K562 (cell line): ENCODE results near the gene METRN. TPM values are rescaled to one million over a fixed set of nuclear protein-coding genes. Genes with fewer than 3 reads are reported as not detected.

Experiments used
- ATAC-seq: fragments of 200-7000 bp; cut with Tn5 transposase; 3 replicates; pipeline ENCODE4 v1.9.1; 2020; ENCODE audit warnings: moderate library complexity
- BruUV-seq: library from RNA; stranded (reverse); fragments of 400-500 nt; replicated peaks from 2 replicates; lab custom pipeline; 2021; lab: Mats Ljungman, UMichigan
- CTCF ChIA-PET: fragments of 300-600 bp; formaldehyde crosslinking; extraction: SDS; loops from one replicate; lab custom pipeline; 2021; ENCODE audit warnings: low intra/inter-chr PET ratio; lab: Yijun Ruan, JAX
- POLR2A ChIA-PET: fragments of 300-600, 350-650 bp; sonication (Branson Sonifier 250); formaldehyde crosslinking; extraction: SDS; loops from one replicate; lab custom pipeline; 2021; ENCODE audit warnings: antibody characterized with exemption, inconsistent platforms; lab: Yijun Ruan, JAX
- DNase-seq, 4 experiments: peaks; one replicate each; pipeline versions ENCODE4 v3.0.0 to v3.0.0-alpha.2; 2011 to 2018; ENCODE audit warnings: low spot score in 3 of 4, mixed read lengths in 3 of 4; ENCODE audit errors: extremely low read depth in 1 of 4
- FAIRE-seq: peaks from 2 replicates; lab custom pipeline; 2011; peaks lifted over from hg19 to GRCh38; lab: Jason Lieb, UNC
- H2AFZ ChIP-seq: 2 replicates; pipeline ENCODE4 v1.6.0; 2011; ENCODE audit warnings: low read depth, low read length, control low read depth, inconsistent platforms
- H3K27ac ChIP-seq: fragments of 200-600 bp; 3 replicates; pipeline ENCODE4 v1.8.0; 2011; ENCODE audit warnings: low read depth, mild to moderate bottlenecking, control low read depth, inconsistent platforms, low read length, moderate library complexity, mixed read lengths; ENCODE audit errors: extremely low read depth
- H3K27me3 ChIP-seq, 2 experiments: fragments of 300-600 bp in 1 of 2; 2 replicates in 1 of 2; 3 replicates in 1 of 2; pipeline versions ENCODE4 v1.6.0 to v1.8.0; 2011; ENCODE audit warnings: inconsistent platforms in 2 of 2, low read length in 2 of 2, mild to moderate bottlenecking in 1 of 2, mixed read lengths in 1 of 2, moderate library complexity in 1 of 2; ENCODE audit not compliant: control insufficient read depth in 2 of 2, insufficient read depth in 2 of 2
- H3K36me3 ChIP-seq: fragments of 300-600 bp; 3 replicates; pipeline ENCODE4 v1.8.0; 2011; ENCODE audit warnings: mild to moderate bottlenecking, low read length, inconsistent platforms; ENCODE audit not compliant: control insufficient read depth, insufficient read depth
- H3K4me1 ChIP-seq, 2 experiments: fragments of 200-600 bp in 1 of 2; replicated peaks in 1 of 2; 2 replicates in 1 of 2; 3 replicates in 1 of 2; pipeline versions ENCODE4 v1.5.1 to v1.8.0; 2011; ENCODE audit warnings: inconsistent platforms in 2 of 2, low read length in 2 of 2, mild to moderate bottlenecking in 1 of 2, mixed read lengths in 1 of 2, moderate library complexity in 1 of 2; ENCODE audit not compliant: control insufficient read depth in 2 of 2, insufficient read depth in 2 of 2
- H3K4me2 ChIP-seq: 2 replicates; pipeline ENCODE4 v1.6.1; 2011; ENCODE audit warnings: low read length, control low read depth, inconsistent platforms, mixed read lengths; ENCODE audit not compliant: insufficient read depth
- H3K4me3 ChIP-seq: fragments of 200-600 bp; sonication (generic), shearing (Covaris generic); 2 replicates; pipeline ENCODE4 v1.5.1; 2016; ENCODE audit warnings: control low read depth, inconsistent platforms
- H3K79me2 ChIP-seq: fragments of 200-600 bp; 3 replicates; pipeline ENCODE4 v1.8.0; 2011; ENCODE audit warnings: low read length, inconsistent platforms; ENCODE audit not compliant: control insufficient read depth, insufficient read depth
- H3K9ac ChIP-seq, 2 experiments: 2 replicates each; pipeline versions ENCODE4 v1.6.0 to v1.6.1; 2011; ENCODE audit warnings: low read depth in 2 of 2, low read length in 2 of 2, control low read depth in 1 of 2, inconsistent platforms in 1 of 2, mild to moderate bottlenecking in 1 of 2, mixed read lengths in 1 of 2; ENCODE audit not compliant: insufficient read depth in 1 of 2
- H3K9me1 ChIP-seq: one replicate; pipeline ENCODE4 v1.6.0; 2011; ENCODE audit warnings: inconsistent platforms, mild to moderate bottlenecking, low read length, moderate library complexity; ENCODE audit not compliant: control insufficient read depth, insufficient read depth
- H3K9me3 ChIP-seq: replicated peaks from 2 replicates; pipeline ENCODE4 v1.5.1; 2011; ENCODE audit warnings: low read depth, low read length, inconsistent platforms; ENCODE audit not compliant: control insufficient read depth, insufficient read depth
- H4K20me1 ChIP-seq: replicated peaks from 2 replicates; pipeline ENCODE4 v1.6.1; 2011; ENCODE audit warnings: low read length, inconsistent platforms, mixed read lengths; ENCODE audit not compliant: control insufficient read depth, insufficient read depth
- CTCF ChIP-seq, 3 experiments: IDR thresholded peaks in 2 of 3; conservative IDR thresholded peaks in 1 of 3; 2 replicates each; pipeline ENCODE4 v1.5.1; 2011 to 2012; ENCODE audit warnings: low read length in 3 of 3, mild to moderate bottlenecking in 3 of 3, control low read depth in 2 of 3, improper control_type of control experiment in 1 of 3, inconsistent platforms in 1 of 3, low read depth in 1 of 3, mixed read lengths in 1 of 3, moderate library complexity in 1 of 3; ENCODE audit not compliant: insufficient read depth in 2 of 3
- MAZ ChIP-seq, 2 experiments: fragments of 450-650 bp in 1 of 2; sonication (generic) in 1 of 2; formaldehyde crosslinking; IDR thresholded peaks in 1 of 2; conservative IDR thresholded peaks in 1 of 2; 2 replicates each; pipeline versions ENCODE4 v1.4.0 to v1.5.0; 2020; ENCODE audit warnings: mild to moderate bottlenecking in 1 of 2, missing genetic modification reagents in 1 of 2
- POLR2AphosphoS5 ChIP-seq: IDR thresholded peaks from 2 replicates; pipeline ENCODE4 v1.6.1; 2011; ENCODE audit warnings: mild to moderate bottlenecking, low read depth, low read length, moderate library complexity; ENCODE audit not compliant: control insufficient read depth, insufficient read depth
- POLR2G ChIP-seq: fragments of 200-400 bp; formaldehyde crosslinking; IDR thresholded peaks from 2 replicates; pipeline ENCODE4 v1.6.1; 2017; ENCODE audit warnings: low read depth, mild to moderate bottlenecking, antibody characterized with exemption, low read length, moderate library complexity
- RAD21 ChIP-seq, 2 experiments: fragments of 250-450 bp in 1 of 2; fragments of 450-650 bp in 1 of 2; sonication (Bioruptor Pico) in 1 of 2; formaldehyde crosslinking in 1 of 2; IDR thresholded peaks in 1 of 2; conservative IDR thresholded peaks in 1 of 2; 2 replicates each; pipeline versions ENCODE4 v1.4.0 to v1.8.0; 2020 to 2022; ENCODE audit warnings: mild to moderate bottlenecking in 2 of 2, moderate library complexity in 1 of 2
- RB1 ChIP-seq: fragments of 450-650 bp; IDR thresholded peaks from 2 replicates; pipeline ENCODE4 v1.6.1; 2017; ENCODE audit warnings: low read depth, mild to moderate bottlenecking
- REST ChIP-seq, 2 experiments: fragments of 450-650 bp; formaldehyde crosslinking in 1 of 2; IDR thresholded peaks; 2 replicates each; pipeline versions ENCODE4 v1.4.0 to v1.6.1; 2014 to 2020; ENCODE audit warnings: mild to moderate bottlenecking in 2 of 2, borderline replicate concordance in 1 of 2, low read depth in 1 of 2
- ZBTB7A ChIP-seq: IDR thresholded peaks from 2 replicates; pipeline ENCODE4 v1.6.1; 2011; ENCODE audit warnings: low read depth, mild to moderate bottlenecking, low read length, moderate library complexity, borderline replicate concordance; ENCODE audit not compliant: control insufficient read depth
- ZNF444 ChIP-seq: fragments of 250-450 bp; sonication (Bioruptor Pico); IDR thresholded peaks from 2 replicates; pipeline ENCODE4 v1.4.0; 2020; ENCODE audit warnings: mild to moderate bottlenecking, moderate library complexity
- WGBS: fragments of 100-300 bp; shearing (Covaris generic); methylation state at CpG from one replicate; pipeline ENCODE4 v1.1.6; 2016; ENCODE audit warnings: low coverage, mixed read lengths; ENCODE audit not compliant: insufficient coverage; ENCODE audit errors: missing lambda C conversion rate; 5-methylcytosine and 5-hydroxymethylcytosine counted together
- in situ Hi-C: fragments of 300-500 bp; cut with MboI; formaldehyde crosslinking; loops from 4 replicates; pipeline ENCODE4 v1.15.0; 2018; ENCODE audit warnings: inconsistent platforms, mixed read lengths
- intact Hi-C: fragments of 100-400 bp; cut with micrococcal nuclease; formaldehyde crosslinking; loops from 2 replicates; pipeline ENCODE4 v1.14.2; 2022
- polyA plus RNA-seq, 8 experiments: library from polyadenylated mRNA; depleted of rRNA in 4 of 8; stranded (reverse) in 5 of 8; unstranded in 3 of 8; fragments of >200 nt; fragmentation: Nextera tagmentation in 2 of 8; fragmentation: Illumina TruSeq in 1 of 8; extraction: Ambion mirVana in 2 of 8; extraction: Trizol in 1 of 8; gene quantifications; 2 replicates each; pipeline versions ENCODE4 v1.2.1 to v1.2.3, GENCODE V29; 2011 to 2014; ENCODE audit warnings: inconsistent platforms in 1 of 8, missing spikeins in 1 of 8
- total RNA-seq, 7 experiments: library from RNA; depleted of rRNA in 6 of 7; stranded (reverse); fragments of >200 nt in 6 of 7; fragmentation: Illumina TruSeq in 2 of 7; extraction: Trizol in 2 of 7; gene quantifications; 2 replicates each; pipeline versions ENCODE4 v1.2.1 to v1.2.3, GENCODE V29; 2011 to 2021; ENCODE audit warnings: low replicate concordance in 1 of 7

METRN gene
- total and polyA plus RNA-seq, 9 of the 15 experiments (the other 6 are each of a cell fraction or from before 2014, with no cell fraction given), result 0.20 to 89.8 (median 15.4) TPM

- no TSS peak for BruUV-seq
- H3K9ac ChIP-seq, result peak overlapping the region in 1 of 2 experiments; percentile 43; a peak in 1 of 4 replicates
- H4K20me1 ChIP-seq, result no peaks in the 10 kb centered on the region
- ATAC-seq (peak; percentile 89), FAIRE-seq (no peak), DNase-seq (peak; percentile 73 to 90 (median 82))
- POLR2A ChIA-PET, result interaction anchor here (0.6 kb wide), 1 partner anchor 311 kb away, joined by 4 read pairs; no protein-coding TSS in a partner anchor
- H3K79me2 ChIP-seq, result no peaks in the 10 kb centered on the region
- in situ Hi-C loops (no loop called here), intact Hi-C loops (loop anchor here (1.0 kb wide), 1 partner anchor 40 kb away; no protein-coding TSS in a partner anchor)
- no peak overlapping the region for H3K4me3 ChIP-seq
- H3K4me1 ChIP-seq, result peaks cover 0 to 48% of the 10 kb centered on the region in 2 experiments; a peak in 4 of 5 replicates
- no peaks in the 10 kb centered on the region for H3K36me3 ChIP-seq
- H2AFZ ChIP-seq, result no peak overlapping the region
- H3K9me3 ChIP-seq, result no peaks in the 10 kb centered on the region
- H3K9me1 ChIP-seq, result no peaks in the 10 kb centered on the region
- WGBS, result 3% methylated on average over 6 of the region's 14 CpGs
- CTCF ChIA-PET, result no interaction called here
- no peaks in the 10 kb centered on the region for H3K27me3 ChIP-seq
- H3K27ac ChIP-seq, result no peak overlapping the region
- no peak overlapping the region for H3K4me2 ChIP-seq
- TF ChIP-seq RAD21 (CRISPR knock-in tag; conservative IDR thresholded peaks at IDR 0.05 in 1 of 2, IDR thresholded peaks at IDR 0.05 in 1 of 2), result peak in 1 of 2 experiments; percentile 44; a peak in 3 of 4 replicates
- TF ChIP-seq MAZ (CRISPR knock-in tag; conservative IDR thresholded peaks at IDR 0.05 in 1 of 2, IDR thresholded peaks at IDR 0.05 in 1 of 2), result peak in 1 of 2 experiments; percentile 66; a peak in 2 of 4 replicates
- peak; percentile 63 to 74 (median 67) for TF ChIP-seq CTCF (IDR thresholded peaks at IDR 0.05 in 2 of 3, conservative IDR thresholded peaks at IDR 0.05 in 1 of 3; ENCODE audit: insufficient read depth in 2 of 3, low read depth in 1 of 3, low read length in 3 of 3)
- 0 out of 2 replicates have a peak, but pooled peaks have one; percentile 30 for TF ChIP-seq RB1
- no peak for TF ChIP-seq ZNF444 (CRISPR knock-in tag)
- no peak for TF ChIP-seq POLR2AphosphoS5
- peak; percentile 62; the same call in 1 of the 2 replicates for TF ChIP-seq ZBTB7A
- TF ChIP-seq POLR2G, result no peak
- TF ChIP-seq REST (IDR thresholded peaks at IDR 0.05; ENCODE audit: borderline replicate concordance), result peak; percentile 34; the same call in 1 of the 2 replicates
- no peak for TF ChIP-seq REST (CRISPR knock-in tag; IDR thresholded peaks at IDR 0.05; ENCODE audit: low read depth)
Measured at GRCh38 chr16:745739-746138, 30.8 kb downstream of the METRN start.
